ENCODE results near the gene BMP5. TPM values are rescaled to one million over a fixed set of nuclear protein-coding genes. Genes with fewer than 3 reads are reported as not detected.

The BMP5 gene
- total and polyA plus RNA-seq, 10 of the 15 experiments (the other 5 are each of a cell fraction or from before 2014, with no cell fraction given) = not detected

GRCh38 chr6:55746473-55746872 is 128.9 kb downstream of the BMP5 start (continued):
- TF ChIP-seq ZBTB4 (CRISPR knock-in tag; IDR thresholded peaks at IDR 0.05) = no peak
- TF ChIP-seq BHLHE40 (IDR thresholded peaks at IDR 0.05; ENCODE audit: borderline replicate concordance in 1 of 2, low read depth in 2 of 2, low read length in 1 of 2) = no peak
- TF ChIP-seq YBX1 (IDR thresholded peaks at IDR 0.05) = no peak
- no peak for TF ChIP-seq SMAD1 (IDR thresholded peaks at IDR 0.05; ENCODE audit: low read depth, partially characterized antibody)
- no peak for TF ChIP-seq PAX8 (IDR thresholded peaks at IDR 0.05)

- CTCF ChIA-PET = no interaction called here
- POLR2A ChIA-PET = no interaction called here
- BruUV-seq (replicated peaks) = no TSS peak
- no peak overlapping the region for H3K4me2 ChIP-seq (ENCODE audit: control insufficient read depth, insufficient read depth)
- no peaks in the 10 kb centered on the region for H3K36me3 ChIP-seq (ENCODE audit: control insufficient read depth in 2 of 2, insufficient read depth in 2 of 2, low read length in 1 of 2)
- SMC1A ChIA-PET (ENCODE audit: uncharacterized antibody, unreplicated experiment) = no interaction called here
- no peaks in the 10 kb centered on the region for H3K79me2 ChIP-seq (ENCODE audit: control insufficient read depth, insufficient read depth, low read length)
- H2AFZ ChIP-seq (ENCODE audit: control insufficient read depth, low read depth, low read length) = no peak overlapping the region
- no peaks in the 10 kb centered on the region for H3K27me3 ChIP-seq (replicated peaks in 1 of 2; ENCODE audit: control insufficient read depth in 2 of 2, insufficient read depth in 2 of 2, low read length in 1 of 2)
- H3K27ac ChIP-seq (ENCODE audit: control insufficient read depth, insufficient read depth) = no peak overlapping the region
- FAIRE-seq (no peak), DNase-seq (ENCODE audit: low read depth, low spot score) (no peak), ATAC-seq (no peak)
- TF ChIP-seq CREB1 (IDR thresholded peaks at IDR 0.05; ENCODE audit: low read depth) (no peak), SUPT20H (IDR thresholded peaks at IDR 0.05; ENCODE audit: borderline replicate concordance, control insufficient read depth, low read depth, low read length) (no peak), CHD4 (IDR thresholded peaks at IDR 0.05) (no peak), ZNF274 (IDR thresholded peaks at IDR 0.05; ENCODE audit: insufficient read depth, insufficient read length) (no peak), RELA (IDR thresholded peaks at IDR 0.05; ENCODE audit: borderline replicate concordance, partially characterized antibody) (no peak), MYB (IDR thresholded peaks at IDR 0.05; ENCODE audit: borderline replicate concordance, low read depth, low read length) (no peak), POLR2AphosphoS2 (IDR thresholded peaks at IDR 0.05; ENCODE audit: low read depth, low read length) (no peak), SMC3 (IDR thresholded peaks at IDR 0.05; ENCODE audit: borderline replicate concordance, low read length) (no peak), HDGF (IDR thresholded peaks at IDR 0.05) (no peak), RUNX3 (IDR thresholded peaks at IDR 0.05; ENCODE audit: low read length) (no peak), JUND (IDR thresholded peaks at IDR 0.05; ENCODE audit: low read depth, low read length) (no peak), YBX1 (IDR thresholded peaks at IDR 0.05) (no peak), POLR2AphosphoS5 (IDR thresholded peaks at IDR 0.05; ENCODE audit: low read length) (no peak), MTA2 (IDR thresholded peaks at IDR 0.05; ENCODE audit: low read depth) (no peak), MEF2B (IDR thresholded peaks at IDR 0.05; ENCODE audit: partially characterized antibody, poor library complexity, severe bottlenecking) (no peak)
- intact Hi-C loops (cut with micrococcal nuclease; ENCODE audit: unreplicated experiment) = no loop called here
- H3K9ac ChIP-seq (ENCODE audit: control insufficient read depth, insufficient read depth, low read length) = no peak overlapping the region
- no peaks in the 10 kb centered on the region for H3K4me1 ChIP-seq (ENCODE audit: control insufficient read depth, insufficient read depth, low read length)
- RAD21 ChIA-PET (ENCODE audit: unreplicated experiment) = no interaction called here
- H4K20me1 ChIP-seq (ENCODE audit: control insufficient read depth, insufficient read depth) = no peaks in the 10 kb centered on the region
- in situ Hi-C loops (cut with MboI) = no loop called here
- no peaks in the 10 kb centered on the region for H3K9me3 ChIP-seq (replicated peaks; ENCODE audit: control insufficient read depth, insufficient read depth, low read length)
- H3K4me3 ChIP-seq = no peak overlapping the region
Measured at GRCh38 chr6:55734256-55734655, 141.1 kb downstream of the BMP5 start.

All from GM12878 (cell line).